ENCODE measurements around the gene ACSM2B.
"Not testable (repeated sequence)": the region's sequence is repeated elsewhere in the genome, so short reads cannot be mapped to it uniquely, and the experiment has no call there.

ACSM2B gene

DNA sequence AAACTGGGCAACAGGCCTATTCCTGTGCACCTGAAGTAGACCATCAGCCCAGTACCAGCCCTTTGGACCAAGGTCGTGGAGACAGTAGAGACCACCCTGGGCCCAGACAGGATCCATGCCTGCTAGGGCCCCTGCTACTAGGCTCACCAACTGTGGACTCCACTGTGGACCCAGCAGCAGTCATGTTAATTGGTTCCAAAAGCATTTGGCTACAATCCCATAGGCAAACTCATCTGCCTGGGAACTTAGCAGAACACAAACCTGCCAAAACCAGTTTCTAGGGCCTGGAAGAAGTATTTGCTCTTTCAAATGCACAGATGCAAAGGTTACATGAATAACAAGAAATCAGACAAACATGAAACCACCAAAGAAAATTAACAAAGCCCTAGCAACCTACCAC, 71.7 kb downstream of the ACSM2B start:
- H3K4me2 ChIP-seq (ENCODE audit: low read length), result no peak overlapping the region
- H3F3A ChIP-seq (ENCODE audit: insufficient read depth, low read length), result no peaks in the 10 kb centered on the region
- no peaks in the 10 kb centered on the region for H3K4me1 ChIP-seq (ENCODE audit: insufficient read depth, low read length, severe bottlenecking)
- H3K4me3 ChIP-seq (ENCODE audit: low read depth, low read length, poor library complexity, severe bottlenecking), result no peak overlapping the region
- TF ChIP-seq, protein P1, sequence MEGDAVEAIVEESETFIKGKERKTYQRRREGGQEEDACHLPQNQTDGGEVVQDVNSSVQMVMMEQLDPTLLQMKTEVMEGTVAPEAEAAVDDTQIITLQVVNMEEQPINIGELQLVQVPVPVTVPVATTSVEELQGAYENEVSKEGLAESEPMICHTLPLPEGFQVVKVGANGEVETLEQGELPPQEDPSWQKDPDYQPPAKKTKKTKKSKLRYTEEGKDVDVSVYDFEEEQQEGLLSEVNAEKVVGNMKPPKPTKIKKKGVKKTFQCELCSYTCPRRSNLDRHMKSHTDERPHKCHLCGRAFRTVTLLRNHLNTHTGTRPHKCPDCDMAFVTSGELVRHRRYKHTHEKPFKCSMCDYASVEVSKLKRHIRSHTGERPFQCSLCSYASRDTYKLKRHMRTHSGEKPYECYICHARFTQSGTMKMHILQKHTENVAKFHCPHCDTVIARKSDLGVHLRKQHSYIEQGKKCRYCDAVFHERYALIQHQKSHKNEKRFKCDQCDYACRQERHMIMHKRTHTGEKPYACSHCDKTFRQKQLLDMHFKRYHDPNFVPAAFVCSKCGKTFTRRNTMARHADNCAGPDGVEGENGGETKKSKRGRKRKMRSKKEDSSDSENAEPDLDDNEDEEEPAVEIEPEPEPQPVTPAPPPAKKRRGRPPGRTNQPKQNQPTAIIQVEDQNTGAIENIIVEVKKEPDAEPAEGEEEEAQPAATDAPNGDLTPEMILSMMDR (IDR thresholded peaks at IDR 0.05; ENCODE audit: low read length), result no peak
- TF ChIP-seq EZH2 (IDR thresholded peaks at IDR 0.05; ENCODE audit: borderline replicate concordance, low read length), result no peak
- H3K27me3 ChIP-seq (ENCODE audit: insufficient read depth, low read length), result no peaks in the 10 kb centered on the region
- no peak overlapping the region for H3K9ac ChIP-seq (ENCODE audit: low read length)
- H3K9me2 ChIP-seq (ENCODE audit: low read depth, low read length), result no peaks in the 10 kb centered on the region
- H4K20me1 ChIP-seq (ENCODE audit: insufficient read depth, low read length), result no peaks in the 10 kb centered on the region
- no peak overlapping the region for H2AFZ ChIP-seq (ENCODE audit: low read length)
- no peaks in the 10 kb centered on the region for H3K36me3 ChIP-seq (ENCODE audit: insufficient read depth, low read length)
- no peaks in the 10 kb centered on the region for H3K79me2 ChIP-seq (ENCODE audit: insufficient read depth, low read length)
- H3K27ac ChIP-seq (ENCODE audit: low read depth, low read length, poor library complexity, severe bottlenecking), result no peak overlapping the region
- H3K9me3 ChIP-seq (ENCODE audit: low read length), result peaks cover 5% of the 10 kb centered on the region; the same call in 1 of the 2 replicates

GRCh38 chr16:20491448-20491847, 84.7 kb downstream of the ACSM2B start:
- H3F3A ChIP-seq (ENCODE audit: insufficient read depth, low read length); H3K9me2 ChIP-seq (ENCODE audit: low read depth, low read length); H3K4me3 ChIP-seq (ENCODE audit: low read depth, low read length, poor library complexity, severe bottlenecking); H2AFZ ChIP-seq (ENCODE audit: low read length); H3K27me3 ChIP-seq (ENCODE audit: insufficient read depth, low read length); H3K4me2 ChIP-seq (ENCODE audit: low read length); H4K20me1 ChIP-seq (ENCODE audit: insufficient read depth, low read length); H3K9ac ChIP-seq (ENCODE audit: low read length); H3K79me2 ChIP-seq (ENCODE audit: insufficient read depth, low read length); H3K9me3 ChIP-seq (ENCODE audit: low read length); H3K27ac ChIP-seq (ENCODE audit: low read depth, low read length, poor library complexity, severe bottlenecking); H3K36me3 ChIP-seq (ENCODE audit: insufficient read depth, low read length); H3K4me1 ChIP-seq (ENCODE audit: insufficient read depth, low read length, severe bottlenecking): not testable (repeated sequence)

- H3K9me3 ChIP-seq (ENCODE audit: low read length); H3K4me2 ChIP-seq (ENCODE audit: low read length); H2AFZ ChIP-seq (ENCODE audit: low read length); H3K79me2 ChIP-seq (ENCODE audit: insufficient read depth, low read length); H3K4me3 ChIP-seq (ENCODE audit: low read depth, low read length, poor library complexity, severe bottlenecking); H3K36me3 ChIP-seq (ENCODE audit: insufficient read depth, low read length); H4K20me1 ChIP-seq (ENCODE audit: insufficient read depth, low read length); H3K4me1 ChIP-seq (ENCODE audit: insufficient read depth, low read length, severe bottlenecking); H3F3A ChIP-seq (ENCODE audit: insufficient read depth, low read length); H3K9ac ChIP-seq (ENCODE audit: low read length); H3K27me3 ChIP-seq (ENCODE audit: insufficient read depth, low read length); H3K27ac ChIP-seq (ENCODE audit: low read depth, low read length, poor library complexity, severe bottlenecking); H3K9me2 ChIP-seq (ENCODE audit: low read depth, low read length): not testable (repeated sequence)
Measured at GRCh38 chr16:20490994-20491393, 85.2 kb downstream of the ACSM2B start.

Measured in OCI-LY1 (cell line).